Kidney epithelial cell (primary cell): ENCODE data around the gene RASL12. TPM values are rescaled to one million over a fixed set of nuclear protein-coding genes. Genes with fewer than 3 reads are reported as not detected.

Experiments
- DNase-seq: peaks from one replicate; pipeline ENCODE4 v3.0.0-alpha.2; 2010; ENCODE audit warnings: low read depth
- H3K27me3 ChIP-seq: 2 replicates; pipeline ENCODE4 v1.6.0; 2011; ENCODE audit warnings: low read length; ENCODE audit not compliant: control insufficient read depth, insufficient read depth
- H3K36me3 ChIP-seq: 2 replicates; pipeline ENCODE4 v1.5.1; 2011; ENCODE audit warnings: low read length; ENCODE audit not compliant: control insufficient read depth, insufficient read depth
- H3K4me3 ChIP-seq: 2 replicates; pipeline ENCODE4 v1.5.1; 2011; ENCODE audit warnings: low read depth, mild to moderate bottlenecking, control low read depth, low read length
- CTCF ChIP-seq: IDR thresholded peaks from 2 replicates; pipeline ENCODE4 v1.5.1; 2011; ENCODE audit warnings: mild to moderate bottlenecking, moderate library complexity, low read length, control low read depth, inconsistent platforms; ENCODE audit not compliant: insufficient read depth, poor library complexity, severe bottlenecking
- total RNA-seq: library from RNA; depleted of rRNA; stranded (reverse); fragments of >200 nt; gene quantifications from 2 replicates; pipeline ENCODE4 v1.2.3, GENCODE V29; 2015

Gene RASL12
- total RNA-seq, 1 donor from 2014 or later = 0.92 TPM

GRCh38 chr15:65060641-65061397 lies 7.0 kb downstream of the RASL12 start:
- Histone ChIP-seq H3K4me3 (no peak overlapping the region), H3K27me3 (peaks cover 40% of the 10 kb centered on the region), H3K36me3 (no peaks in the 10 kb centered on the region)
- no peak for DNase-seq
- no peak for TF ChIP-seq CTCF

- no peak for TF ChIP-seq CTCF
- no peaks in the 10 kb centered on the region for H3K36me3 ChIP-seq
- peaks cover 32% of the 10 kb centered on the region for H3K27me3 ChIP-seq
- no peak overlapping the region for H3K4me3 ChIP-seq
- DNase-seq = no peak
Measured at GRCh38 chr15:65059931-65060596, 7.7 kb downstream of the RASL12 start.

DNA sequence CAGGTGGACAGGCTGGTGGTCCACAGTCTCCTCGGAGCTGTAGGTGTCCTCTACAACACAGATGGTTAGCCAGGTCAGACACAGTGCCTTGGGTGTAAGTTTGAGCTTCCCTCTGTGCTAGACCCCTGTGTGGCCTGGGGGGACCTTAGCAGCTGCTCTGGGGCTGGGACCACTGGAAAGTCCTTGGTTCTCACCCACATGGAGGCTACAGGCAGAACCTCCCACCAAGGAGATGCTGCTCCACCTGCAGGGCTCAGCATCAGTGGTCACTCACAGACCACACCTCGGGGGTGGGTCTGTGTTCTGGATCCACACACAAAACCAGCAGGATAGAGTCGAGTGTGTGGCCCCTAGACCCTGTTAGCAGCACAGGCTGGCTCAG lies 8.4 kb downstream of the RASL12 start:
- H3K4me3 ChIP-seq = no peak overlapping the region
- no peaks in the 10 kb centered on the region for H3K36me3 ChIP-seq
- TF ChIP-seq CTCF = no peak
- peaks cover 32% of the 10 kb centered on the region for H3K27me3 ChIP-seq
- DNase-seq = no peak

GRCh38 chr15:65058394-65059368 lies 9.1 kb downstream of the RASL12 start:
- H3K4me3 ChIP-seq = no peak overlapping the region
- no peak for DNase-seq
- no peaks in the 10 kb centered on the region for H3K36me3 ChIP-seq
- TF ChIP-seq CTCF = no peak
- peaks cover 29% of the 10 kb centered on the region for H3K27me3 ChIP-seq

DNA sequence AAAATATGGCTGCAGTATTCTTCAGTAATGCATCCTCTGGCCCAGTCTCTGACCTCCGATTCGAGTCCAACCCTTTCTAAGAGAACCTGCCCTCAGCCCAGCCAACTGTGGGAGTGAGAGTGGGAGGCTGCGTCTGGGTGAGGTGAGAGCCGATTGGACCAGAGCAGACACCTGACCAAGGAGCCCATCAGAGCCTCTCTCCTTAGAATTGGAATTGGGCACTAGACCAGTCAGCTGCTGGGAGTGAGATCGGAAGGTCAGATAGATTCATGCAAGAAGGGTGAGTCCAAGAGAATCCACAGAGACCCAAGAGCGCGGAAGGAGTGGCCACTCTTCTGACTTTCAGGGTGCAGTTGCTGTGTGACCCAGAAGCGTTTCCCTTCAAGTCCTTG lies 10.2 kb downstream of the RASL12 start:
- Histone ChIP-seq H3K4me3 (no peak overlapping the region), H3K36me3 (no peaks in the 10 kb centered on the region), H3K27me3 (peaks cover 24% of the 10 kb centered on the region)
- TF ChIP-seq CTCF = no peak
- DNase-seq = no peak
